ENCODE measurements around the gene SFN. TPM values are rescaled to one million over a fixed set of nuclear protein-coding genes. Genes with fewer than 3 reads are reported as not detected.

SFN gene
- total RNA-seq, 1 experiment from 2014 or later = 245 TPM

GRCh38 chr1:26861889-26862378 lies 1.0 kb upstream of the SFN start:
- H3K27me3 ChIP-seq (ENCODE audit: insufficient read depth, low read length) = no peaks in the 10 kb centered on the region
- peak overlapping the region; percentile 100 for H3K27ac ChIP-seq (ENCODE audit: low read depth, low read length)
- H3K36me3 ChIP-seq (ENCODE audit: control insufficient read depth in 1 of 2, insufficient read depth in 2 of 2, low read length in 2 of 2) = 0 out of 4 replicates have a peak, but pooled peaks cover 0 to 5% of the 10 kb centered on the region in 2 experiments
- intact Hi-C loops (cut with micrococcal nuclease) = loop anchor here (1.0 to 10.0 kb wide), 3 partner anchors 9 to 260 kb away; partner anchors contain the start of gene ARID1A
- CTCF ChIA-PET = interaction anchor here (0.5 to 3.4 kb wide), 6 partner anchors 8 to 260 kb away, joined by 3 to 14 read pairs (median 6); no protein-coding TSS in a partner anchor
- POLR2A ChIA-PET = interaction anchor here (0.6 to 1.4 kb wide), 4 partner anchors 9 to 136 kb away, joined by 3 to 4 read pairs (median 3); partner anchors contain the start of gene GPN2
- RAD21 ChIA-PET (ENCODE audit: low non-redundant PET in 1 of 2, low total read pairs in 2 of 2, uncharacterized antibody in 2 of 2, unreplicated experiment in 2 of 2) = interaction anchor here (0.6 to 1.1 kb wide), 3 partner anchors 9 to 13 kb away, joined by 3 to 9 read pairs (median 5); no protein-coding TSS in a partner anchor
- TF ChIP-seq EGR1 (IDR thresholded peaks at IDR 0.05; ENCODE audit: low read depth) (no peak), ZFX (IDR thresholded peaks at IDR 0.05) (no peak), POLR2AphosphoS5 (IDR thresholded peaks at IDR 0.05; ENCODE audit: low read depth, low read length) (peak; percentile 46), POLR2A (IDR thresholded peaks at IDR 0.05; ENCODE audit: borderline replicate concordance, extremely low read depth, insufficient read depth, insufficient read length) (no peak), TCF7L2 (IDR thresholded peaks at IDR 0.05; ENCODE audit: borderline replicate concordance, extremely low read depth, insufficient read depth, insufficient read length) (peak; percentile 28)
- H3K79me2 ChIP-seq (ENCODE audit: insufficient read depth, low read length) = peaks cover 20% of the 10 kb centered on the region
- H3K9me2 ChIP-seq (ENCODE audit: insufficient read depth) = no peaks in the 10 kb centered on the region
- H3K9me3 ChIP-seq (ENCODE audit: control insufficient read depth in 1 of 2, insufficient read depth in 1 of 2, low read depth in 1 of 2, low read length in 2 of 2) = no peaks in the 10 kb centered on the region
- no TSS peak for BruUV-seq (replicated peaks)
- H3K4me2 ChIP-seq (ENCODE audit: low read length) = peak overlapping the region; percentile 100
- peak overlapping the region; percentile 24 to 96; a peak in 3 of 4 replicates for H3K4me3 ChIP-seq (replicated peaks in 1 of 2; ENCODE audit: low read depth in 1 of 2, low read length in 2 of 2)
- peaks cover 31 to 70% of the 10 kb centered on the region in 2 experiments for H3K4me1 ChIP-seq (ENCODE audit: control insufficient read depth in 1 of 2, insufficient read depth in 2 of 2, low read length in 2 of 2)
- H2AFZ ChIP-seq (ENCODE audit: low read depth, low read length, poor library complexity, severe bottlenecking) = no peak overlapping the region
- ATAC-seq = peak; percentile 6
- no peaks in the 10 kb centered on the region for H4K20me1 ChIP-seq (ENCODE audit: insufficient read depth)
- H3K9ac ChIP-seq (ENCODE audit: low read length) = peak overlapping the region; percentile 99
- peak; percentile 65 for DNase-seq (ENCODE audit: low read depth, low spot score)

DNA sequence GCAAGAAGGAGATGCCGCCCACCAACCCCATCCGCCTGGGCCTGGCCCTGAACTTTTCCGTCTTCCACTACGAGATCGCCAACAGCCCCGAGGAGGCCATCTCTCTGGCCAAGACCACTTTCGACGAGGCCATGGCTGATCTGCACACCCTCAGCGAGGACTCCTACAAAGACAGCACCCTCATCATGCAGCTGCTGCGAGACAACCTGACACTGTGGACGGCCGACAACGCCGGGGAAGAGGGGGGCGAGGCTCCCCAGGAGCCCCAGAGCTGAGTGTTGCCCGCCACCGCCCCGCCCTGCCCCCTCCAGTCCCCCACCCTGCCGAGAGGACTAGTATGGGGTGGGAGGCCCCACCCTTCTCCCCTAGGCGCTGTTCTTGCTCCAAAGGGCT lies 732 bp downstream of the SFN start:
- RAD21 ChIA-PET (ENCODE audit: low non-redundant PET in 1 of 2, low total read pairs in 2 of 2, uncharacterized antibody in 2 of 2, unreplicated experiment in 2 of 2) = no interaction called here

More for the DNA sequence above, 732 bp downstream of the SFN start:
- CTCF ChIA-PET = interaction anchor here (2.9 kb wide), 1 partner anchor 261 kb away, joined by 9 read pairs; no protein-coding TSS in a partner anchor
- H3K4me3 ChIP-seq (replicated peaks in 1 of 2; ENCODE audit: low read depth in 1 of 2, low read length in 2 of 2) = peak overlapping the region; percentile 88 to 96
- peaks cover 20% of the 10 kb centered on the region for H3K79me2 ChIP-seq (ENCODE audit: insufficient read depth, low read length)
- peak overlapping the region; percentile 99 for H3K9ac ChIP-seq (ENCODE audit: low read length)
- POLR2A ChIA-PET = interaction anchor here (0.7 to 3.9 kb wide), 4 partner anchors 15 to 64 kb away, joined by 3 to 29 read pairs (median 4); no protein-coding TSS in a partner anchor
- H2AFZ ChIP-seq (ENCODE audit: low read depth, low read length, poor library complexity, severe bottlenecking) = no peak overlapping the region
- H3K4me1 ChIP-seq (ENCODE audit: control insufficient read depth in 1 of 2, insufficient read depth in 2 of 2, low read length in 2 of 2) = peaks cover 42 to 69% of the 10 kb centered on the region in 2 experiments
- H3K9me3 ChIP-seq (ENCODE audit: control insufficient read depth in 1 of 2, insufficient read depth in 1 of 2, low read depth in 1 of 2, low read length in 2 of 2) = no peaks in the 10 kb centered on the region
- H3K27me3 ChIP-seq (ENCODE audit: insufficient read depth, low read length) = no peaks in the 10 kb centered on the region
- 0 out of 4 replicates have a peak, but pooled peaks cover 0 to 5% of the 10 kb centered on the region in 2 experiments for H3K36me3 ChIP-seq (ENCODE audit: control insufficient read depth in 1 of 2, insufficient read depth in 2 of 2, low read length in 2 of 2)
- DNase-seq (ENCODE audit: low read depth, low spot score) (no peak), ATAC-seq (no peak)
- no TSS peak for BruUV-seq (replicated peaks)
- H3K9me2 ChIP-seq (ENCODE audit: insufficient read depth) = no peaks in the 10 kb centered on the region
- H3K4me2 ChIP-seq (ENCODE audit: low read length) = peak overlapping the region; percentile 100
- no peak for TF ChIP-seq SRF (IDR thresholded peaks at IDR 0.05; ENCODE audit: low read depth)
- TF ChIP-seq ELF1 (IDR thresholded peaks at IDR 0.05; ENCODE audit: borderline replicate concordance, low read depth) = no peak
- TF ChIP-seq POLR2A (IDR thresholded peaks at IDR 0.05; ENCODE audit: borderline replicate concordance, extremely low read depth, insufficient read depth, insufficient read length) = no peak
- TF ChIP-seq JUND (IDR thresholded peaks at IDR 0.05) = no peak
- no peak for TF ChIP-seq CBX3 (IDR thresholded peaks at IDR 0.05; ENCODE audit: low read depth)
- no peak for TF ChIP-seq ZBTB33 (IDR thresholded peaks at IDR 0.05; ENCODE audit: extremely low read depth, insufficient replicate concordance, low read length)
- TF ChIP-seq FOSL1 (IDR thresholded peaks at IDR 0.05; ENCODE audit: low read depth) = no peak
- TF ChIP-seq RAD21 (IDR thresholded peaks at IDR 0.05; ENCODE audit: low read depth) = no peak
- no peak for TF ChIP-seq CEBPB (IDR thresholded peaks at IDR 0.05; ENCODE audit: low read depth)
- no peaks in the 10 kb centered on the region for H4K20me1 ChIP-seq (ENCODE audit: insufficient read depth)
- H3K27ac ChIP-seq (ENCODE audit: low read depth, low read length) = peak overlapping the region; percentile 100
- intact Hi-C loops (cut with micrococcal nuclease) = loop anchor here (5.0 to 10.0 kb wide), 2 partner anchors 169 to 261 kb away; partner anchors contain the start of gene ARID1A
